Motor neuron (in vitro differentiated cells): Measurements from ENCODE around the gene NTMT1. TPM values are rescaled to one million over a fixed set of nuclear protein-coding genes. Genes with fewer than 3 reads are reported as not detected.
"Not testable (repeated sequence)": the region's sequence is repeated elsewhere in the genome, so short reads cannot be mapped to it uniquely, and the experiment has no call there.

Source experiments
- ATAC-seq, 8 experiments: fragments of 200-7000 bp; cut with Tn5 transposase; replicated peaks in 6 of 8; 2 replicates each; pipeline ENCODE4 v1.8.0; 2021; ENCODE audit warnings: mild to moderate bottlenecking in 8 of 8, moderate library complexity in 8 of 8
- H3K27ac ChIP-seq, 2 donors: fragments of 250-450 bp; sonication (Bioruptor Pico); 2 replicates each; pipeline ENCODE4 v1.9.0; 2021; ENCODE audit warnings: antibody characterized with exemption in 2 of 2, mild to moderate bottlenecking in 2 of 2, moderate library complexity in 1 of 2
- H3K4me1 ChIP-seq, 2 donors: fragments of 250-450 bp; sonication (Bioruptor Pico); replicated peaks in 1 of 2; 2 replicates each; pipeline ENCODE4 v1.6.1; 2021; ENCODE audit warnings: antibody characterized with exemption in 2 of 2, mild to moderate bottlenecking in 2 of 2, moderate library complexity in 1 of 2
- H3K4me3 ChIP-seq, 5 donors: fragments of 250-450 bp; sonication (Bioruptor Pico); 2 replicates each; pipeline ENCODE4 v1.9.0; 2021; ENCODE audit warnings: antibody characterized with exemption in 5 of 5, mild to moderate bottlenecking in 5 of 5, moderate library complexity in 4 of 5
- WGBS, 10 experiments: fragments of 450-650 bp; shearing (Covaris generic); methylation state at CpG; one replicate each; pipeline ENCODE4 v1.0.0; 2022; 5-methylcytosine and 5-hydroxymethylcytosine counted together
- in situ Hi-C, 9 experiments: fragments of 400-800 bp; cut with MboI; loops; one replicate each; pipeline ENCODE4 v1.15.0; 2021; ENCODE audit warnings: low sequenced_read_pairs in 9 of 9, low pct_unique_long_range_greater_than_20kb in 2 of 9; ENCODE audit not compliant: unreplicated experiment in 9 of 9
- total RNA-seq, 8 experiments: library from RNA; unstranded; fragments of 300-600 nt; gene quantifications; 2 replicates each; pipeline versions ENCODE4 v1.2.3 to v1.2.4, GENCODE V29; 2022

Gene NTMT1
- total RNA-seq, 8 experiments from 2014 or later: 25.4 to 49.4 (median 35.2) TPM

GRCh38 chr9:129635099-129636065 lies 9.4 kb downstream of the NTMT1 start:
- ATAC-seq: no peak
- WGBS, 10 experiments: 76 to 100% (median 99%) methylated on average over 1 to 12 of the region's 34 CpGs; no CpG with 5 or more reads in 2 of the 10 experiments
- no peak overlapping the region for H3K27ac ChIP-seq

GRCh38 chr9:129636343-129636742 lies 10.4 kb downstream of the NTMT1 start:
- in situ Hi-C loops: loop anchor here in 6 of 9 experiments (10.0 to 25.0 kb wide), 2 partner anchors 148 to 151 kb away; no protein-coding TSS in a partner anchor
- ATAC-seq: not testable (repeated sequence)

More at GRCh38 chr9:129635099-129636065, 9.4 kb downstream of the NTMT1 start:
- Histone ChIP-seq H3K4me1 (peaks cover 11 to 13% of the 10 kb centered on the region in 2 donors), H3K4me3 (no peak overlapping the region)
- in situ Hi-C loops: loop anchor here in 6 of 9 experiments (10.0 to 25.0 kb wide), 2 partner anchors 149 to 152 kb away; no protein-coding TSS in a partner anchor

GRCh38 chr9:129637102-129637501 lies 11.1 kb downstream of the NTMT1 start:
- H3K27ac ChIP-seq: no peak overlapping the region
- no peak for ATAC-seq
- peaks cover 17 to 19% of the 10 kb centered on the region in 2 donors for H3K4me1 ChIP-seq
- WGBS, 10 experiments: 48 to 100% (median 69%) methylated on average over 1 to 5 of the region's 9 CpGs; no CpG with 5 or more reads in 5 of the 10 experiments
- H3K4me3 ChIP-seq: no peak overlapping the region
- in situ Hi-C loops: loop anchor here in 6 of 9 experiments (10.0 to 25.0 kb wide), 2 partner anchors 148 to 150 kb away; no protein-coding TSS in a partner anchor

More at GRCh38 chr9:129636343-129636742, 10.4 kb downstream of the NTMT1 start:
- H3K27ac ChIP-seq, H3K4me3 ChIP-seq: not testable (repeated sequence)
- 60 to 100% (median 100%) methylated on average over 1 to 5 of the region's 10 CpGs; no CpG with 5 or more reads in 4 of the 10 experiments for WGBS, 10 experiments
- peaks cover 17 to 19% of the 10 kb centered on the region in 2 donors for H3K4me1 ChIP-seq

GRCh38 chr9:129637673-129638439 lies 11.9 kb downstream of the NTMT1 start:
- ATAC-seq: no peak
- 80 to 100% (median 88%) methylated on average over 1 to 11 of the region's 29 CpGs; no CpG with 5 or more reads in 5 of the 10 experiments for WGBS, 10 experiments
- H3K4me1 ChIP-seq: peaks cover 19 to 21% of the 10 kb centered on the region in 2 donors
- no peak overlapping the region for H3K4me3 ChIP-seq
- no peak overlapping the region for H3K27ac ChIP-seq
- in situ Hi-C loops: loop anchor here in 6 of 9 experiments (10.0 to 25.0 kb wide), 2 partner anchors 147 to 149 kb away; no protein-coding TSS in a partner anchor

GRCh38 chr9:129639034-129639630 lies 13.2 kb downstream of the NTMT1 start:
- in situ Hi-C loops: loop anchor here in 6 of 9 experiments (10.0 to 25.0 kb wide), 2 partner anchors 146 to 148 kb away; no protein-coding TSS in a partner anchor
- 71 to 100% (median 100%) methylated on average over 1 to 6 of the region's 17 CpGs; no CpG with 5 or more reads in 3 of the 10 experiments for WGBS, 10 experiments
- peaks cover 19 to 21% of the 10 kb centered on the region in 2 donors for H3K4me1 ChIP-seq
- peak overlapping the region in 1 of 2 donors; percentile 62 for H3K27ac ChIP-seq
- no peak for ATAC-seq
- H3K4me3 ChIP-seq: no peak overlapping the region

- in situ Hi-C loops: loop anchor here in 7 of 9 experiments (10.0 to 25.0 kb wide), 2 partner anchors 145 to 148 kb away; no protein-coding TSS in a partner anchor
- no peak for ATAC-seq
- H3K4me1 ChIP-seq: peaks cover 19 to 21% of the 10 kb centered on the region in 2 donors
- 20 to 87% (median 83%) methylated on average over 1 to 9 of the region's 12 CpGs; no CpG with 5 or more reads in 5 of the 10 experiments for WGBS, 10 experiments
- H3K4me3 ChIP-seq: no peak overlapping the region
- peak overlapping the region in 1 of 2 donors; percentile 62 for H3K27ac ChIP-seq
These were observed 13.8 kb downstream of the NTMT1 start for GRCh38 chr9:129639756-129640085.

- peak overlapping the region; percentile 77 to 96 (median 81) for H3K4me3 ChIP-seq
- in situ Hi-C loops: loop anchor here in 6 of 9 experiments (10.0 to 25.0 kb wide), 2 partner anchors 145 to 147 kb away; no protein-coding TSS in a partner anchor
- H3K4me1 ChIP-seq: peaks cover 19 to 21% of the 10 kb centered on the region in 2 donors
- H3K27ac ChIP-seq: no peak overlapping the region
- peak in 4 of 8 experiments; percentile 0 to 60 (median 8) for ATAC-seq
- WGBS, 10 experiments: 7 to 64% (median 54%) methylated on average over 2 to 18 of the region's 25 CpGs; no CpG with 5 or more reads in 3 of the 10 experiments
These were observed 14.3 kb downstream of the NTMT1 start for GRCh38 chr9:129640086-129640870.

GRCh38 chr9:129640871-129641749 lies 15.1 kb downstream of the NTMT1 start:
- H3K27ac ChIP-seq: peak overlapping the region in 1 of 2 donors; percentile 85
- peaks cover 19 to 21% of the 10 kb centered on the region in 2 donors for H3K4me1 ChIP-seq
- peak in 3 of 8 experiments; percentile 1 to 10 (median 8) for ATAC-seq
- 0 to 4% (median 0%) methylated on average over 1 to 5 of the region's 44 CpGs; no CpG with 5 or more reads in 4 of the 10 experiments for WGBS, 10 experiments
- peak overlapping the region; percentile 77 to 96 (median 81) for H3K4me3 ChIP-seq
- in situ Hi-C loops: loop anchor here in 6 of 9 experiments (10.0 to 25.0 kb wide), 2 partner anchors 144 to 146 kb away; no protein-coding TSS in a partner anchor

- WGBS, 10 experiments: 0 to 2% (median 0%) methylated on average over 2 to 11 of the region's 93 CpGs; no CpG with 5 or more reads in 6 of the 10 experiments
- Histone ChIP-seq H3K4me3 (peak within 1 kb of the TSS; percentile 77 to 96 (median 81)), H3K4me1 (peaks cover 19 to 21% of the 10 kb centered on the region in 2 donors), H3K27ac (peak within 1 kb of the TSS; percentile 35 to 85)
- in situ Hi-C loops: loop anchor here in 6 of 9 experiments (10.0 to 25.0 kb wide), 2 partner anchors 143 to 145 kb away; no protein-coding TSS in a partner anchor
- ATAC-seq: peak; percentile 84 to 97 (median 92)
These were observed 16.0 kb downstream of the NTMT1 start, which contains the start of gene ASB6 for GRCh38 chr9:129641750-129642585. TSS of gene ASB6 (minus strand) at chr9:129642151. CDS start at chr9:129641999, 152 bp downstream.
